Tibial nerve (tissue), 4 donors: ENCODE measurements around the gene RARB. TPM values are rescaled to one million over a fixed set of nuclear protein-coding genes. Genes with fewer than 3 reads are reported as not detected.

ENCODE experiments used
- DNase-seq, 2 donors: peaks; one replicate each; pipeline ENCODE4 v3.0.0-alpha.2; 2019; ENCODE audit warnings: low spot score in 2 of 2
- H3K27ac ChIP-seq, 4 donors: fragments of 200-600 bp; sonication (generic) in 3 of 4; one replicate each; pipeline ENCODE4 v1.5.1; 2017 to 2019; ENCODE audit warnings: mild to moderate bottlenecking in 1 of 4
- H3K27me3 ChIP-seq, 2 donors: fragments of 200-600 bp; sonication (generic) in 1 of 2; one replicate each; pipeline versions ENCODE4 v1.5.1 to v1.6.0; 2017 to 2019
- H3K36me3 ChIP-seq, 3 donors: fragments of 200-600 bp; sonication (generic); one replicate each; pipeline ENCODE4 v1.5.1; 2018 to 2019
- H3K4me1 ChIP-seq, 4 donors: fragments of 200-600 bp; sonication (generic) in 3 of 4; one replicate each; pipeline ENCODE4 v1.5.1; 2017 to 2019
- H3K4me3 ChIP-seq, 4 donors: fragments of 200-600 bp; sonication (generic) in 3 of 4; one replicate each; pipeline ENCODE4 v1.5.1; 2017 to 2019; ENCODE audit warnings: mild to moderate bottlenecking in 1 of 4, moderate library complexity in 1 of 4
- H3K9me3 ChIP-seq, 4 donors: fragments of 200-600 bp; sonication (generic) in 3 of 4; one replicate each; pipeline ENCODE4 v1.5.1; 2017 to 2019
- CTCF ChIP-seq, 5 experiments: fragments of 200-600 bp in 3 of 5; fragments of 450-650 bp in 2 of 5; sonication (generic) in 3 of 5; IDR thresholded peaks; one replicate each; pipeline ENCODE4 v1.5.1; 2016 to 2019; ENCODE audit warnings: antibody characterized with exemption in 5 of 5, mild to moderate bottlenecking in 3 of 5, moderate library complexity in 2 of 5
- EP300 ChIP-seq, 2 donors: sonication (generic); formaldehyde crosslinking; IDR thresholded peaks; one replicate each; pipeline ENCODE4 v1.6.1; 2017; ENCODE audit warnings: antibody characterized with exemption in 2 of 2, mild to moderate bottlenecking in 1 of 2
- POLR2A ChIP-seq, 2 donors: fragments of 450-650 bp; IDR thresholded peaks; one replicate each; pipeline ENCODE4 v1.6.1; 2017; ENCODE audit warnings: antibody characterized with exemption in 2 of 2, mild to moderate bottlenecking in 2 of 2, moderate library complexity in 2 of 2
- WGBS, 2 donors: methylation state at CpG; one replicate each; pipeline ENCODE4 v1.1.5; 2018; 5-methylcytosine and 5-hydroxymethylcytosine counted together
- total RNA-seq, 4 donors: library from RNA; depleted of rRNA; stranded (reverse); fragments of >200 nt; gene quantifications; one replicate each; pipeline ENCODE4 v1.1.0, GENCODE V29; 2016

The RARB gene
- total RNA-seq, 4 donors from 2014 or later = 9.3 to 22.6 (median 15.1) TPM

- Histone ChIP-seq H3K27me3 (no peaks in the 10 kb centered on the region), H3K27ac (no peak overlapping the region), H3K4me1 (no peaks in the 10 kb centered on the region), H3K9me3 (no peaks in the 10 kb centered on the region), H3K4me3 (no peak overlapping the region), H3K36me3 (peaks cover 0 to 93% (median 3%) of the 10 kb centered on the region in 3 donors)
- no peak for DNase-seq
- TF ChIP-seq EP300 (IDR thresholded peaks at IDR 0.05) = no peak
- TF ChIP-seq POLR2A (IDR thresholded peaks at IDR 0.05) = no peak
- no peak for TF ChIP-seq CTCF (IDR thresholded peaks at IDR 0.05)
- WGBS, 2 donors = 93 to 94% methylated on average over 5 of the region's 5 CpGs
Observed at GRCh38 chr3:25611193-25611592, 183.1 kb downstream of the RARB start.

GRCh38 chr3:25618028-25618427 lies 190.0 kb downstream of the RARB start:
- H3K36me3 ChIP-seq = peaks cover 0 to 76% (median 3%) of the 10 kb centered on the region in 3 donors
- no peak for TF ChIP-seq CTCF (IDR thresholded peaks at IDR 0.05)
- TF ChIP-seq EP300 (IDR thresholded peaks at IDR 0.05) = no peak
- TF ChIP-seq POLR2A (IDR thresholded peaks at IDR 0.05) = no peak
- no peaks in the 10 kb centered on the region for H3K9me3 ChIP-seq

GRCh38 chr3:25619382-25619781 lies 191.3 kb downstream of the RARB start:
- no peak for DNase-seq
- no peaks in the 10 kb centered on the region for H3K4me1 ChIP-seq
- H3K36me3 ChIP-seq = peaks cover 0 to 76% (median under 1%) of the 10 kb centered on the region in 3 donors
- H3K27ac ChIP-seq = no peak overlapping the region
- no peaks in the 10 kb centered on the region for H3K9me3 ChIP-seq
- no peaks in the 10 kb centered on the region for H3K27me3 ChIP-seq
- H3K4me3 ChIP-seq = no peak overlapping the region
- no peak for TF ChIP-seq CTCF (IDR thresholded peaks at IDR 0.05)
- no peak for TF ChIP-seq EP300 (IDR thresholded peaks at IDR 0.05)
- TF ChIP-seq POLR2A (IDR thresholded peaks at IDR 0.05) = no peak

More at GRCh38 chr3:25618028-25618427, 190.0 kb downstream of the RARB start:
- Histone ChIP-seq H3K4me1 (no peaks in the 10 kb centered on the region), H3K4me3 (no peak overlapping the region), H3K27ac (no peak overlapping the region), H3K27me3 (no peaks in the 10 kb centered on the region)
- no peak for DNase-seq

GRCh38 chr3:25620493-25620892 lies 192.4 kb downstream of the RARB start:
- DNase-seq = no peak
- TF ChIP-seq CTCF (IDR thresholded peaks at IDR 0.05) (no peak), POLR2A (IDR thresholded peaks at IDR 0.05) (no peak), EP300 (IDR thresholded peaks at IDR 0.05) (no peak)
- Histone ChIP-seq H3K4me1 (no peaks in the 10 kb centered on the region), H3K4me3 (no peak overlapping the region), H3K27me3 (no peaks in the 10 kb centered on the region), H3K27ac (no peak overlapping the region), H3K9me3 (no peaks in the 10 kb centered on the region), H3K36me3 (peaks cover 0 to 77% (median 0%) of the 10 kb centered on the region in 3 donors)
- WGBS, 2 donors = 88 to 90% methylated on average over 5 of the region's 5 CpGs

- TF ChIP-seq CTCF (IDR thresholded peaks at IDR 0.05) = no peak
- TF ChIP-seq EP300 (IDR thresholded peaks at IDR 0.05) = no peak
- no peak for TF ChIP-seq POLR2A (IDR thresholded peaks at IDR 0.05)
- WGBS, 2 donors = 96 to 100% methylated on average over 2 of the region's 2 CpGs
- peaks cover 0 to 79% (median 0%) of the 10 kb centered on the region in 3 donors for H3K36me3 ChIP-seq
- no peaks in the 10 kb centered on the region for H3K9me3 ChIP-seq
- no peaks in the 10 kb centered on the region for H3K27me3 ChIP-seq
- H3K4me1 ChIP-seq = no peaks in the 10 kb centered on the region
- no peak overlapping the region for H3K4me3 ChIP-seq
- no peak overlapping the region for H3K27ac ChIP-seq
- no peak for DNase-seq
Observed at GRCh38 chr3:25621087-25621486, 193.0 kb downstream of the RARB start.
